Measurements from ENCODE around the gene CLEC1A. TPM values are rescaled to one million over a fixed set of nuclear protein-coding genes. Genes with fewer than 3 reads are reported as not detected.

Gene CLEC1A
- total and polyA plus RNA-seq, 7 donors = 1.1 to 4.8 (median 2.0) TPM; not detected in 2

DNA sequence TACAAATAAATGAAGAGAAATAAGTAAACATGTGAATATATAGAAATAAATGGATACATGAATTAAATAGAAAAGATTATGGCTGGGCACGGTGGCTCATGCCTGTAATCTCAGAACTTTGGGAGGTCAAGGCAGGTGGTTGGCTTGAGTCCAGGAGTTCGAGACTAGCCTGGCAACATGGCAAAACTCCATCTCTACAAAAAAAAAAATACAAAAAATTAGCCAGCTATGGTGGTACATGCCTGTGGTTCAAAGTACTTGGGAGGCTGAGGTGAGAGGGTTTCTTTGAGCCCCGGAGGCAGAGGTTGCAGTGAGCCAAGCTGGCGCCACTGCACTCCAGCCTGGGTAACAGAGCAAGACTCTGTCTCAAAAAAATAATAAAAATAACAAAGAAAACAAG, 36.3 kb upstream of the CLEC1A start:
- H3K4me1 ChIP-seq = no peaks in the 10 kb centered on the region
- intact Hi-C loops (cut with DNase I) = loop anchor here (5.0 kb wide), 1 partner anchor 383 kb away; no protein-coding TSS in a partner anchor
- no peak overlapping the region for H3K4me3 ChIP-seq
- H3K36me3 ChIP-seq = no peaks in the 10 kb centered on the region
- no peaks in the 10 kb centered on the region for H3K9me3 ChIP-seq
- no peak overlapping the region for H3K27ac ChIP-seq
- TF ChIP-seq POLR2A (IDR thresholded peaks at IDR 0.05) (no peak), POLR2AphosphoS5 (IDR thresholded peaks at IDR 0.05) (no peak), EP300 (IDR thresholded peaks at IDR 0.05) (no peak)
- TF ChIP-seq, protein P1, sequence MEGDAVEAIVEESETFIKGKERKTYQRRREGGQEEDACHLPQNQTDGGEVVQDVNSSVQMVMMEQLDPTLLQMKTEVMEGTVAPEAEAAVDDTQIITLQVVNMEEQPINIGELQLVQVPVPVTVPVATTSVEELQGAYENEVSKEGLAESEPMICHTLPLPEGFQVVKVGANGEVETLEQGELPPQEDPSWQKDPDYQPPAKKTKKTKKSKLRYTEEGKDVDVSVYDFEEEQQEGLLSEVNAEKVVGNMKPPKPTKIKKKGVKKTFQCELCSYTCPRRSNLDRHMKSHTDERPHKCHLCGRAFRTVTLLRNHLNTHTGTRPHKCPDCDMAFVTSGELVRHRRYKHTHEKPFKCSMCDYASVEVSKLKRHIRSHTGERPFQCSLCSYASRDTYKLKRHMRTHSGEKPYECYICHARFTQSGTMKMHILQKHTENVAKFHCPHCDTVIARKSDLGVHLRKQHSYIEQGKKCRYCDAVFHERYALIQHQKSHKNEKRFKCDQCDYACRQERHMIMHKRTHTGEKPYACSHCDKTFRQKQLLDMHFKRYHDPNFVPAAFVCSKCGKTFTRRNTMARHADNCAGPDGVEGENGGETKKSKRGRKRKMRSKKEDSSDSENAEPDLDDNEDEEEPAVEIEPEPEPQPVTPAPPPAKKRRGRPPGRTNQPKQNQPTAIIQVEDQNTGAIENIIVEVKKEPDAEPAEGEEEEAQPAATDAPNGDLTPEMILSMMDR (IDR thresholded peaks at IDR 0.05) = no peak
- 50 to 81% methylated on average over 4 of the region's 4 CpGs for WGBS, 2 donors
- no peaks in the 10 kb centered on the region for H3K27me3 ChIP-seq
- DNase-seq = no peak

DNA sequence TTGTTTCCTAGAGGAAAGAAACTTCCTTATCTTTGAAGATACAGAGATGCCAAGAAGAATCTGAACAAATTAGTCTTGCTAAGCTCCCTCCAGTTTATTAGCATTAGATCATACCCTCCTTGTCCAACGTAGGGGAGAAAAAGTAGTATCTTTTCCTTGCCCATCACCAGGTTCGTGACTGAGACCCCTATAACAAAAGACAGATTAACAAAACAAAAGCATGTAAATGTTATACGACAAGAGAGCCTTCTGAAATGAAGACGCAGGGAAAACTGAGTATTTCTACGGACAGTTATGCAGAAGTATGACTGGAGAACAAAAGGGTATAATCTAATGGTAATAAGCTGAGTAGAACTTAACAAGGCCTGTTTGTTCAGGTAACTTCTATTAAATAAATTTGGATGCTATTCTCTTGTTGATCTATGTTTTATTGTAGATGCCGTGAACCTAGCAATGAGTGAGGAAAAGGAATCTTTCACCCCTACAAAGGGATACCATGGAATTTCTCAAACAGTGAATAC, 34.1 kb upstream of the CLEC1A start:
- DNase-seq = no peak
- Histone ChIP-seq H3K9me3 (no peaks in the 10 kb centered on the region), H3K4me1 (no peaks in the 10 kb centered on the region), H3K36me3 (no peaks in the 10 kb centered on the region), H3K27me3 (no peaks in the 10 kb centered on the region), H3K4me3 (no peak overlapping the region), H3K27ac (no peak overlapping the region)
- WGBS, 2 donors = 72 to 84% methylated on average over 6 of the region's 6 CpGs
- no peak for TF ChIP-seq POLR2A (IDR thresholded peaks at IDR 0.05)
- TF ChIP-seq, protein P1 (IDR thresholded peaks at IDR 0.05) = no peak
- TF ChIP-seq EP300 (IDR thresholded peaks at IDR 0.05) = no peak
- TF ChIP-seq POLR2AphosphoS5 (IDR thresholded peaks at IDR 0.05) = no peak
- intact Hi-C loops (cut with DNase I) = no loop called here

DNA sequence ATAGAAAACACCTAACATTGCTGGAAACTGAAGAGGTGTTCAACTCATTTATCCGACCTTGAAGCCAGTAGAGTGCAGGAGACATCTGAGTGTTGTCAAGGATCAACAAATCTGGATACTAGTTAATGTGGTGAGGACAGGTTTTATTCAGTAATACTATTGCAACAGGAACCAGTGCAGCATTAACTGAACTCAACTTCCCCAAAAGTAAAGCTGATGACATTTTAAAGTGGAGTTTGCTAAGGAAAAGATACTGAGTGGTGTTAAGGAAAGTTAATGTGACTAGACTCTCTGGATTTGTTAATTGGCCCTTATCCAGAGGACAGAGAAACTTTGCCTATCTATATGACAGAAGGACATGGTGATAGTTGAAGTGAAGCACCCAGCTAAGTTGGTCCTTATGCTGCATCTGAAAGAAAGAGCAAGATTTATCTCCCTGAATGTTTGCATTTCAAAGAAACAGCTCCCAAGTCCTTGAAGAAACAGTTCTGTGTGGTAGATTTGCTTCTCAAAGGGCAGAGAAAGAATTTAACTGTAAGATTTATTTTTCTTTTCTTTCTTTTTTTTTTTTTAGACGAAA, 32.4 kb upstream of the CLEC1A start:
- no peak for DNase-seq
- peak overlapping the region in 1 of 4 donors; percentile 28 for H3K27ac ChIP-seq
- no peaks in the 10 kb centered on the region for H3K9me3 ChIP-seq
- no peaks in the 10 kb centered on the region for H3K27me3 ChIP-seq
- H3K4me1 ChIP-seq = no peaks in the 10 kb centered on the region
- WGBS, 2 donors = 70 to 77% methylated on average over 2 of the region's 2 CpGs
- H3K36me3 ChIP-seq = no peaks in the 10 kb centered on the region
- intact Hi-C loops (cut with DNase I) = no loop called here
- no peak overlapping the region for H3K4me3 ChIP-seq
- TF ChIP-seq EP300 (IDR thresholded peaks at IDR 0.05) = no peak
- TF ChIP-seq POLR2A (IDR thresholded peaks at IDR 0.05) = no peak
- TF ChIP-seq, protein P1 (IDR thresholded peaks at IDR 0.05) = no peak

DNA sequence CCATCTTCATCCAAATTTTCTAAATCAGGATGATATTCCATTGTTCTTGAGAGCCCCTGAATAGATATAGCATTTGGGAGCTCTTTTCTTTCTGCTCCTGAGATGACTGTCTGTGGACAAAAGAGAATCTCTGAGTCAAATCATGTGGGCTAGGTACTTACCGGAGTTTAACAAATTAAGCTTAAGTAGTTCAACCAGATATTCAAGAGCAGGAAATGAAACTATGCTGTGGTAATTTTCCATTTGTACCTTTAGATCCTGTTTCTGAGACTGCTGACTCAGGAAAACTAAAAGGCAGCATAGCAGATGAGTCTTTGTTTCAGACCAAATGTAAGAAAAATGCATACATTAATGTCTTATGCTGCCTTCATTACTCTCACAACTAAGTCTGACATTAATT, 31.3 kb upstream of the CLEC1A start, which contains the start of gene CLEC7A:
Gene CLEC7A (minus strand): TSS at position 158 of the 400 bp plus-strand sequence. CDS start 117 bp downstream, at position 41.
- WGBS, 2 donors = 32 to 72% methylated on average over 1 of the region's 1 CpG
- Histone ChIP-seq H3K4me3 (peak within 1 kb of the TSS in 2 of 4 donors; percentile 11 to 27), H3K27ac (peak within 1 kb of the TSS in 3 of 4 donors; percentile 34 to 55 (median 50))

DNA sequence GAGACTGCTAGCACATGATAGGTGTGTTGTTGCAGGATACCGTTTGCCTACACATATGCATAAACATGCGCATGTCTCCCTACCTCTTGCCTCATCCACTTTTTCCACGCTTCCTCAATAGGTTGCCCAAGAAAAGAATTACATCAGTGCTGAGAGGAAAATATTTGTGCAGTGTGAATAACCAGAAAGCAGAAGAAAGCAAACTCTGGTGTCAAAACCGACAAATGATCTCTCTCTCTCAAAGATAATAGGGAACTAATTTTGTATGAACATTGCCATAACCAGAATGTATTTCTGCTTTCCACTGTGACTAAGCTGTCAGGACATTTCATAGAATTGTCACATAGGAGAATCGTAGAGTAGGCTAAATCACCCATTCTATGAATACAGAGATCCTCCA, 29.9 kb upstream of the CLEC1A start:
- H3K4me1 ChIP-seq = no peaks in the 10 kb centered on the region
- DNase-seq = no peak
- 59 to 67% methylated on average over 5 of the region's 5 CpGs for WGBS, 2 donors
- peak overlapping the region in 2 of 4 donors; percentile 34 to 50 for H3K27ac ChIP-seq
- no peaks in the 10 kb centered on the region for H3K27me3 ChIP-seq
- peak overlapping the region in 2 of 4 donors; percentile 22 to 27 for H3K4me3 ChIP-seq
- intact Hi-C loops (cut with DNase I) = no loop called here
- H3K36me3 ChIP-seq = no peaks in the 10 kb centered on the region
- no peaks in the 10 kb centered on the region for H3K9me3 ChIP-seq
- TF ChIP-seq POLR2A (IDR thresholded peaks at IDR 0.05) = no peak
- TF ChIP-seq, protein P1 (IDR thresholded peaks at IDR 0.05) = no peak
- peak in 1 of 4 donors; percentile 61 for TF ChIP-seq EP300 (IDR thresholded peaks at IDR 0.05)
- peak in 3 of 4 donors; percentile 15 to 55 (median 41) for TF ChIP-seq POLR2AphosphoS5 (IDR thresholded peaks at IDR 0.05)

More for the DNA sequence above, 31.3 kb upstream of the CLEC1A start, which contains the start of gene CLEC7A:
- Histone ChIP-seq H3K36me3 (no peaks in the 10 kb centered on the region), H3K4me1 (no peaks in the 10 kb centered on the region), H3K27me3 (no peaks in the 10 kb centered on the region), H3K9me3 (no peaks in the 10 kb centered on the region)
- intact Hi-C loops (cut with DNase I) = no loop called here
- DNase-seq = no peak
- TF ChIP-seq POLR2AphosphoS5 (IDR thresholded peaks at IDR 0.05) (peak in 2 of 4 donors; percentile 27 to 37), EP300 (IDR thresholded peaks at IDR 0.05) (no peak)
